Neural progenitor cell (in vitro differentiated cells): ENCODE data around the gene MFSD12.

Experiments
- CTCF ChIP-seq: fragments of 200-600 bp; sonication (generic); IDR thresholded peaks from 2 replicates; pipeline ENCODE4 v1.5.1; 2017; ENCODE audit warnings: antibody characterized with exemption, mild to moderate bottlenecking
- EZH2 ChIP-seq: fragments of 200-600 bp; sonication (generic); IDR thresholded peaks from 2 replicates; pipeline ENCODE4 v1.6.1; 2017; ENCODE audit warnings: antibody characterized with exemption, mild to moderate bottlenecking, moderate library complexity

- TF ChIP-seq EZH2: no peak
- TF ChIP-seq CTCF: no peak
Measured at GRCh38 chr19:3518659-3519058, 38.7 kb downstream of the MFSD12 start.
